Neural cell (in vitro differentiated cells): Measurements from ENCODE around the gene PFKM. TPM values are rescaled to one million over a fixed set of nuclear protein-coding genes. Genes with fewer than 3 reads are reported as not detected.
A peak's percentile ranks its signal among the peaks of the same experiment; 100 is the strongest.
"Not testable (repeated sequence)": the region's sequence is repeated elsewhere in the genome, so short reads cannot be mapped to it uniquely, and the experiment has no call there.

Experiments used
- H2AFZ ChIP-seq: fragments of 200-600, 300-800 bp; sonication (generic), shearing (Covaris generic); 2 replicates; pipeline ENCODE4 v1.6.0; 2014; ENCODE audit warnings: low read depth, mild to moderate bottlenecking, antibody characterized with exemption, low read length, moderate library complexity
- H3F3A ChIP-seq: fragments of 200-600 bp; shearing (Covaris generic); 2 replicates; pipeline ENCODE4 v1.6.1; 2016; ENCODE audit warnings: mild to moderate bottlenecking, moderate library complexity, mixed read lengths, antibody characterized with exemption, low read length; ENCODE audit not compliant: insufficient read depth, poor library complexity, severe bottlenecking
- H3K27ac ChIP-seq: fragments of 200-600, 300-800 bp; sonication (generic), shearing (Covaris generic); 2 replicates; pipeline ENCODE4 v1.5.1; 2014; ENCODE audit warnings: mild to moderate bottlenecking, low read length, moderate library complexity
- H3K27me3 ChIP-seq: fragments of 300-800, 200-600 bp; sonication (generic), shearing (Covaris generic); 2 replicates; pipeline ENCODE4 v1.6.0; 2014; ENCODE audit warnings: mild to moderate bottlenecking, low read depth, low read length, moderate library complexity; ENCODE audit not compliant: insufficient read depth
- H3K36me3 ChIP-seq: fragments of 300-800, 200-600 bp; sonication (generic), shearing (Covaris generic); 2 replicates; pipeline ENCODE4 v1.5.1; 2014; ENCODE audit warnings: mild to moderate bottlenecking, antibody characterized with exemption, low read length, moderate library complexity; ENCODE audit not compliant: insufficient read depth
- H3K4me2 ChIP-seq: fragments of 300-800, 200-600 bp; sonication (generic), shearing (Covaris generic); 2 replicates; pipeline ENCODE4 v1.6.0; 2014; ENCODE audit warnings: mild to moderate bottlenecking, low read length
- H3K4me3 ChIP-seq: fragments of 300-800, 200-600 bp; sonication (generic), shearing (Covaris generic); 2 replicates; pipeline ENCODE4 v1.5.1; 2014; ENCODE audit warnings: mild to moderate bottlenecking, low read length, moderate library complexity
- H3K79me2 ChIP-seq: fragments of 200-600 bp; shearing (Covaris generic); replicated peaks from 2 replicates; pipeline ENCODE4 v1.6.0; 2014; ENCODE audit warnings: mild to moderate bottlenecking, low read length, moderate library complexity; ENCODE audit not compliant: insufficient read depth
- H3K9ac ChIP-seq: fragments of 300-800, 200-600 bp; sonication (generic), shearing (Covaris generic); 2 replicates; pipeline ENCODE4 v1.6.1; 2016; ENCODE audit warnings: mild to moderate bottlenecking, low read length, mixed read lengths
- H3K9me2 ChIP-seq: fragments of 200-600 bp; shearing (Covaris generic); 2 replicates; pipeline ENCODE4 v1.6.1; 2016; ENCODE audit warnings: mild to moderate bottlenecking, low read length, mixed read lengths; ENCODE audit not compliant: insufficient read depth
- H3K9me3 ChIP-seq: fragments of 200-600, 300-800 bp; sonication (generic), shearing (Covaris generic); 2 replicates; pipeline ENCODE4 v1.6.1; 2016; ENCODE audit warnings: mild to moderate bottlenecking, mixed run types, low read length, moderate library complexity, mixed read lengths
- H4K20me1 ChIP-seq: fragments of 200-600 bp; shearing (Covaris generic); 2 replicates; pipeline ENCODE4 v1.6.1; 2016; ENCODE audit warnings: mild to moderate bottlenecking, mixed run types; ENCODE audit not compliant: insufficient read depth
- EP300 ChIP-seq: fragments of 450-650 bp; conservative IDR thresholded peaks from 2 replicates; pipeline ENCODE4 v1.6.1; 2014; ENCODE audit warnings: antibody characterized with exemption, mild to moderate bottlenecking, moderate library complexity; ENCODE audit not compliant: poor library complexity, severe bottlenecking
- MXI1 ChIP-seq: fragments of 450-650 bp; conservative IDR thresholded peaks from 2 replicates; pipeline ENCODE4 v1.6.1; 2014; ENCODE audit warnings: antibody characterized with exemption, mild to moderate bottlenecking; ENCODE audit not compliant: poor library complexity, severe bottlenecking
- POLR2AphosphoS5 ChIP-seq: IDR thresholded peaks from 2 replicates; pipeline ENCODE4 v1.6.1; 2012
- RAD21 ChIP-seq: fragments of 450-650 bp; conservative IDR thresholded peaks from 2 replicates; pipeline ENCODE4 v1.6.1; 2014; ENCODE audit warnings: antibody characterized with exemption, mild to moderate bottlenecking, moderate library complexity
- SMC3 ChIP-seq: fragments of 450-650 bp; conservative IDR thresholded peaks from 2 replicates; pipeline ENCODE4 v1.6.1; 2014; ENCODE audit warnings: antibody characterized with exemption, mild to moderate bottlenecking, moderate library complexity; ENCODE audit not compliant: poor library complexity
- polyA plus RNA-seq: library from polyadenylated mRNA; depleted of rRNA; stranded (reverse); fragments of >200 nt; gene quantifications from 2 replicates; pipeline ENCODE4 v1.2.3, GENCODE V29; 2014
- TF ChIP-seq, protein P1 (sequence below): IDR thresholded peaks from 2 replicates; pipeline ENCODE4 v1.6.1; 2012; ENCODE audit warnings: borderline replicate concordance
- TF ChIP-seq, protein P2 (sequence below): fragments of 450-650 bp; IDR thresholded peaks from 2 replicates; pipeline ENCODE4 v1.5.1; 2014; ENCODE audit warnings: antibody characterized with exemption, mild to moderate bottlenecking, moderate library complexity; ENCODE audit not compliant: poor library complexity, severe bottlenecking

Gene PFKM
- polyA plus RNA-seq, 1 donor from 2014 or later = 122 TPM

DNA sequence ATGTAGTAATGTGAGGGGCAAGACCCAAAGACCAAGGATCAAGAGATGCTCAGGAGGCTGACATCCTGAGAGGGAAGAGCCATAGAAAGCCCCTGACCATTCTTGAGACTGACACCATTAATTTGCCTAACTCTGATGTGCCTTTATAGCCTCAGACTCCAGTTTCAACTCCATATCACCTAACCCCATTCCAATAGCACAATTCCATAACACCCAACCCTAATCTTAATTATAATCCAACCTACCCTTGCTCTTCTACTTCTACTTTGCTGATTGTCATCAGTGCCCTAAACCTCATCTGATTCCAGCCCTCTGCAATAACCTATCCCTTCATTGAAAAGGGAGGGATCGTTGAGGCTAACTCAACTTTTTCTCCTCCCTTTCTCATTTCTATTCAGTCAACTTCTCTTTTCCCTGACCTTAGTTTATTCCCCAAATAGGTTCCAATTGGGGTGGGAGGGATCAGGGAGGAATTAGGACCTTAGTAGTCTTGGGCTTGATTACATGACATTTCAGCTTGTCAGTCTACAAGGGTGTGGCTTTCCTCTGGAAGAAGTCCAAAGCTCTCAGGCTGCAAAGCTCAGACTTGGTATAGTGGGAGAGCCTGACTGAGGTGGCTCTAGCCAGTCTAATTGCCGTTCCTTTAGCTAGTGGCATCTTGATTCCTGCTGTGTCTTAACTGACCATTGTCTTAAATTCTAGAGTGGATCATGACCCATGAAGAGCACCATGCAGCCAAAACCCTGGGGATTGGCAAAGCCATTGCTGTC lies 3.1 kb downstream of the PFKM start:
- TF ChIP-seq POLR2AphosphoS5 = no peak
- TF ChIP-seq, protein P1, sequence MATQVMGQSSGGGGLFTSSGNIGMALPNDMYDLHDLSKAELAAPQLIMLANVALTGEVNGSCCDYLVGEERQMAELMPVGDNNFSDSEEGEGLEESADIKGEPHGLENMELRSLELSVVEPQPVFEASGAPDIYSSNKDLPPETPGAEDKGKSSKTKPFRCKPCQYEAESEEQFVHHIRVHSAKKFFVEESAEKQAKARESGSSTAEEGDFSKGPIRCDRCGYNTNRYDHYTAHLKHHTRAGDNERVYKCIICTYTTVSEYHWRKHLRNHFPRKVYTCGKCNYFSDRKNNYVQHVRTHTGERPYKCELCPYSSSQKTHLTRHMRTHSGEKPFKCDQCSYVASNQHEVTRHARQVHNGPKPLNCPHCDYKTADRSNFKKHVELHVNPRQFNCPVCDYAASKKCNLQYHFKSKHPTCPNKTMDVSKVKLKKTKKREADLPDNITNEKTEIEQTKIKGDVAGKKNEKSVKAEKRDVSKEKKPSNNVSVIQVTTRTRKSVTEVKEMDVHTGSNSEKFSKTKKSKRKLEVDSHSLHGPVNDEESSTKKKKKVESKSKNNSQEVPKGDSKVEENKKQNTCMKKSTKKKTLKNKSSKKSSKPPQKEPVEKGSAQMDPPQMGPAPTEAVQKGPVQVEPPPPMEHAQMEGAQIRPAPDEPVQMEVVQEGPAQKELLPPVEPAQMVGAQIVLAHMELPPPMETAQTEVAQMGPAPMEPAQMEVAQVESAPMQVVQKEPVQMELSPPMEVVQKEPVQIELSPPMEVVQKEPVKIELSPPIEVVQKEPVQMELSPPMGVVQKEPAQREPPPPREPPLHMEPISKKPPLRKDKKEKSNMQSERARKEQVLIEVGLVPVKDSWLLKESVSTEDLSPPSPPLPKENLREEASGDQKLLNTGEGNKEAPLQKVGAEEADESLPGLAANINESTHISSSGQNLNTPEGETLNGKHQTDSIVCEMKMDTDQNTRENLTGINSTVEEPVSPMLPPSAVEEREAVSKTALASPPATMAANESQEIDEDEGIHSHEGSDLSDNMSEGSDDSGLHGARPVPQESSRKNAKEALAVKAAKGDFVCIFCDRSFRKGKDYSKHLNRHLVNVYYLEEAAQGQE = no peak
- TF ChIP-seq SMC3 = no peak
- Histone ChIP-seq H3F3A (no peaks in the 10 kb centered on the region), H3K79me2 (peaks cover 16% of the 10 kb centered on the region), H3K4me2 (no peak overlapping the region), H2AFZ (no peak overlapping the region), H3K9me2 (no peaks in the 10 kb centered on the region), H4K20me1 (no peaks in the 10 kb centered on the region), H3K9me3 (no peaks in the 10 kb centered on the region), H3K4me3 (peak overlapping the region; percentile 84), H3K9ac (no peak overlapping the region), H3K36me3 (peaks cover 4% of the 10 kb centered on the region), H3K27me3 (no peaks in the 10 kb centered on the region), H3K27ac (no peak overlapping the region)

DNA sequence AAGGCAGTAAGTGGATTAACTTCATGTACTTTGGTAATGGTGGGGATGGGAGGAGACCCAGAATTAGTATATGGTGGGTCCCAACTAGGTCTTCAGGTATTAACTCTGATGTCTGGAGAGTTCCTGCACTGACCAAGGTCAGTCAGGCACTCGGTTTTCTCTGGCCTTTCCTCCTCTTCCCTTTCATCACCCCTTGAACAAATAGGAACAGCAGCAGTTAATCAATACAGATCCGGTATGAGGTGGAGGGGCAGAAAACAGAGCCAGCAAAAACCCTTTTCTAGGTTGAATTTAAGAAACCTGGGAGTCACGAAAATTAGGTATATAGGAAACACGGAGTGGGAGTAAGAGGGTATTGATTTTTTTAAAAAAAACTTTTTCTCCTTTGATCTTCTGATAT lies 4.0 kb downstream of the PFKM start:
- Histone ChIP-seq H3K79me2 (peaks cover 16% of the 10 kb centered on the region), H3K9ac (no peak overlapping the region), H3K36me3 (peaks cover 4% of the 10 kb centered on the region), H3K27me3 (no peaks in the 10 kb centered on the region), H3K9me2 (no peaks in the 10 kb centered on the region), H4K20me1 (no peaks in the 10 kb centered on the region), H3K4me3 (no peak overlapping the region), H3K27ac (no peak overlapping the region), H3F3A (no peaks in the 10 kb centered on the region), H2AFZ (no peak overlapping the region), H3K9me3 (no peaks in the 10 kb centered on the region), H3K4me2 (no peak overlapping the region)
- TF ChIP-seq RAD21 (no peak), EP300 (no peak), MXI1 (no peak), POLR2AphosphoS5 (no peak)
- TF ChIP-seq, protein P2, sequence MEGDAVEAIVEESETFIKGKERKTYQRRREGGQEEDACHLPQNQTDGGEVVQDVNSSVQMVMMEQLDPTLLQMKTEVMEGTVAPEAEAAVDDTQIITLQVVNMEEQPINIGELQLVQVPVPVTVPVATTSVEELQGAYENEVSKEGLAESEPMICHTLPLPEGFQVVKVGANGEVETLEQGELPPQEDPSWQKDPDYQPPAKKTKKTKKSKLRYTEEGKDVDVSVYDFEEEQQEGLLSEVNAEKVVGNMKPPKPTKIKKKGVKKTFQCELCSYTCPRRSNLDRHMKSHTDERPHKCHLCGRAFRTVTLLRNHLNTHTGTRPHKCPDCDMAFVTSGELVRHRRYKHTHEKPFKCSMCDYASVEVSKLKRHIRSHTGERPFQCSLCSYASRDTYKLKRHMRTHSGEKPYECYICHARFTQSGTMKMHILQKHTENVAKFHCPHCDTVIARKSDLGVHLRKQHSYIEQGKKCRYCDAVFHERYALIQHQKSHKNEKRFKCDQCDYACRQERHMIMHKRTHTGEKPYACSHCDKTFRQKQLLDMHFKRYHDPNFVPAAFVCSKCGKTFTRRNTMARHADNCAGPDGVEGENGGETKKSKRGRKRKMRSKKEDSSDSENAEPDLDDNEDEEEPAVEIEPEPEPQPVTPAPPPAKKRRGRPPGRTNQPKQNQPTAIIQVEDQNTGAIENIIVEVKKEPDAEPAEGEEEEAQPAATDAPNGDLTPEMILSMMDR = no peak
- TF ChIP-seq, protein P1 = no peak

DNA sequence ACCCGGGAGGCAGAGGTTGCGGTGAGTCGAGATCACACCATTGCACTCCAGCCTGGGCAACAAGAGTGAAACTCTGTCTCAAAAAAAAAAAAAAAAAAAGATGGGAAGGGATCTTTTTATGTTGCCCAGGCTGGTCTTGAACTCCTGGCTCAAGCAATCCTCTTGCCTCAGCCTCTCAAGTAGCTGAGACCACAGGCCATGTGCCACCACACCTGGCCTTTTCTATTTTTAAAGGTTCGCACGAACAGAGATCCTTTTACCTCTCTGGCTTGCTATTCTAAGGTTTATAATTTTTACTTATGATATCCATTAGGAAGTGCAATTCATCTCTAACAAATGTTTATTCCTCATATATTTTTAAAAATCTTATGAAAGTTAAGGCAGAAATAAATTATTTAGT lies 6.4 kb downstream of the PFKM start:
- H3K9me2 ChIP-seq, H3K9me3 ChIP-seq, H3K4me3 ChIP-seq, H3K27me3 ChIP-seq, H3F3A ChIP-seq, H3K9ac ChIP-seq, H4K20me1 ChIP-seq, H2AFZ ChIP-seq, H3K4me2 ChIP-seq, H3K27ac ChIP-seq, H3K36me3 ChIP-seq: not testable (repeated sequence)
- peaks cover 15% of the 10 kb centered on the region for H3K79me2 ChIP-seq
